GM12878 (cell line): ENCODE results near the gene MFSD6. TPM values are rescaled to one million over a fixed set of nuclear protein-coding genes. Genes with fewer than 3 reads are reported as not detected.

Source experiments
- ATAC-seq: fragments of 200-7000 bp; cut with Tn5 transposase; 3 replicates; pipeline ENCODE4 v1.9.1; 2020; ENCODE audit warnings: mild to moderate bottlenecking, moderate library complexity
- BruUV-seq: library from RNA; stranded (reverse); fragments of 400-500 nt; replicated peaks from 2 replicates; lab custom pipeline; 2021; lab: Mats Ljungman, UMichigan
- CTCF ChIA-PET: fragments of 300-600 bp; sonication (Branson Sonifier 250); formaldehyde crosslinking; extraction: SDS; loops from one replicate; lab custom pipeline; 2021; ENCODE audit warnings: inconsistent platforms; lab: Yijun Ruan, JAX
- POLR2A ChIA-PET: fragments of 350-600 bp; formaldehyde crosslinking; extraction: SDS; loops from one replicate; lab custom pipeline; 2021; ENCODE audit warnings: inconsistent platforms; lab: Charles Lee
- RAD21 ChIA-PET: fragments of 300-600 bp; sonication (Branson Sonifier 250); formaldehyde crosslinking; loops from one replicate; lab custom pipeline; 2023; ENCODE audit warnings: antibody characterized with exemption; ENCODE audit not compliant: unreplicated experiment; lab: Charles Lee
- SMC1A ChIA-PET: fragments of 300-600 bp; sonication (Branson Sonifier 250); formaldehyde crosslinking; loops from one replicate; lab custom pipeline; 2023; ENCODE audit not compliant: unreplicated experiment, uncharacterized antibody; lab: Charles Lee
- DNase-seq: peaks from one replicate; pipeline ENCODE4 v3.0.0-alpha.2; 2011; ENCODE audit warnings: low read depth, low spot score
- FAIRE-seq: peaks from 3 replicates; lab custom pipeline; 2011; peaks lifted over from hg19 to GRCh38; lab: Jason Lieb, UNC
- H2AFZ ChIP-seq: 2 replicates; pipeline ENCODE4 v1.6.0; 2011; ENCODE audit warnings: low read depth, low read length, control low read depth; ENCODE audit not compliant: control insufficient read depth
- H3K27ac ChIP-seq: 2 replicates; pipeline ENCODE4 v1.5.1; 2011; ENCODE audit warnings: control low read depth; ENCODE audit not compliant: control insufficient read depth, insufficient read depth
- H3K27me3 ChIP-seq, 2 experiments: replicated peaks in 1 of 2; 2 replicates each; pipeline versions ENCODE4 v1.6.0 to v1.6.1; 2011; ENCODE audit warnings: low read length in 1 of 2; ENCODE audit not compliant: control insufficient read depth in 2 of 2, insufficient read depth in 2 of 2
- H3K36me3 ChIP-seq, 2 experiments: 2 replicates each; pipeline ENCODE4 v1.5.1; 2011; ENCODE audit warnings: low read length in 1 of 2; ENCODE audit not compliant: control insufficient read depth in 2 of 2, insufficient read depth in 2 of 2
- H3K4me1 ChIP-seq: 2 replicates; pipeline ENCODE4 v1.6.1; 2011; ENCODE audit warnings: mild to moderate bottlenecking, low read length, moderate library complexity, mixed read lengths; ENCODE audit not compliant: control insufficient read depth, insufficient read depth
- H3K4me2 ChIP-seq: 2 replicates; pipeline ENCODE4 v1.6.0; 2011; ENCODE audit warnings: control low read depth; ENCODE audit not compliant: control insufficient read depth, insufficient read depth
- H3K4me3 ChIP-seq: fragments of 200-600 bp; sonication (generic); 2 replicates; pipeline ENCODE4 v1.5.1; 2016
- H3K79me2 ChIP-seq: 2 replicates; pipeline ENCODE4 v1.6.0; 2011; ENCODE audit warnings: low read length; ENCODE audit not compliant: control insufficient read depth, insufficient read depth
- H3K9ac ChIP-seq: 2 replicates; pipeline ENCODE4 v1.8.0; 2011; ENCODE audit warnings: low read length, control low read depth, mixed read lengths; ENCODE audit not compliant: control insufficient read depth, insufficient read depth
- H3K9me3 ChIP-seq: replicated peaks from 3 replicates; pipeline ENCODE4 v1.5.1; 2011; ENCODE audit warnings: mild to moderate bottlenecking, low read length; ENCODE audit not compliant: control insufficient read depth, insufficient read depth
- H4K20me1 ChIP-seq: 2 replicates; pipeline ENCODE4 v1.6.0; 2011; ENCODE audit not compliant: control insufficient read depth, insufficient read depth
- BCL3 ChIP-seq: IDR thresholded peaks from 2 replicates; pipeline ENCODE4 v1.6.1; 2011; ENCODE audit warnings: borderline replicate concordance, low read depth, mild to moderate bottlenecking, moderate library complexity, low read length; ENCODE audit not compliant: insufficient read depth, poor library complexity, severe bottlenecking
- BHLHE40 ChIP-seq, 2 experiments: fragments of 450-650 bp in 1 of 2; IDR thresholded peaks; 2 replicates each; pipeline ENCODE4 v1.6.1; 2011 to 2017; ENCODE audit warnings: low read depth in 2 of 2, borderline replicate concordance in 1 of 2, improper control_type of control experiment in 1 of 2, low read length in 1 of 2, mild to moderate bottlenecking in 1 of 2
- PBX3 ChIP-seq: IDR thresholded peaks from 2 replicates; pipeline ENCODE4 v1.6.1; 2011; ENCODE audit warnings: mild to moderate bottlenecking, low read depth, low read length, moderate library complexity; ENCODE audit not compliant: insufficient replicate concordance
- PKNOX1 ChIP-seq: fragments of 450-650 bp; IDR thresholded peaks from 2 replicates; pipeline ENCODE4 v1.6.1; 2016; ENCODE audit warnings: mild to moderate bottlenecking
- POLR2AphosphoS2 ChIP-seq: IDR thresholded peaks from 2 replicates; pipeline ENCODE4 v1.6.1; 2011; ENCODE audit warnings: low read depth, mild to moderate bottlenecking, low read length, improper control_type of control experiment, moderate library complexity
- RCOR1 ChIP-seq: conservative IDR thresholded peaks from 2 replicates; pipeline ENCODE4 v1.6.1; 2012; ENCODE audit warnings: low read depth, low read length, improper control_type of control experiment
- WGBS: methylation state at CpG from one replicate; pipeline ENCODE4 v1.1.6; 2016; ENCODE audit warnings: low lambda C conversion rate; ENCODE audit not compliant: insufficient replicate concordance, insufficient coverage; ENCODE audit errors: missing lambda C conversion rate; 5-methylcytosine and 5-hydroxymethylcytosine counted together
- in situ Hi-C: fragments of 300-500 bp; cut with MboI; formaldehyde crosslinking; loops from 9 replicates; pipeline ENCODE4 v1.14.3; 2018; ENCODE audit warnings: mixed read lengths
- intact Hi-C: fragments of 100-400 bp; cut with micrococcal nuclease; formaldehyde crosslinking; loops from one replicate; pipeline ENCODE4 v1.14.2; 2022; ENCODE audit not compliant: unreplicated experiment
- polyA plus RNA-seq, 11 experiments: library from polyadenylated mRNA; depleted of rRNA in 4 of 11; unstranded in 6 of 11; stranded (reverse) in 5 of 11; fragments of >200 nt; fragmentation: Nextera tagmentation in 4 of 11; fragmentation: Illumina TruSeq in 1 of 11; extraction: Ambion mirVana in 4 of 11; extraction: Trizol in 1 of 11; gene quantifications; 1 replicate in 1 of 11; 2 replicates in 10 of 11; pipeline versions ENCODE4 v1.2.1 to v1.2.3, GENCODE V29; 2011 to 2016; ENCODE audit warnings: inconsistent platforms in 2 of 11, missing spikeins in 2 of 11, low read depth in 1 of 11
- total RNA-seq, 4 experiments: library from RNA; depleted of rRNA in 3 of 4; stranded (reverse); fragments of >200 nt in 3 of 4; fragmentation: Illumina TruSeq in 1 of 4; extraction: Trizol in 1 of 4; gene quantifications; 2 replicates each; pipeline versions ENCODE4 v1.2.1 to v1.2.3, GENCODE V29; 2013 to 2021

MFSD6 gene
- total and polyA plus RNA-seq, 10 of the 15 experiments (the other 5 are each of a cell fraction or from before 2014, with no cell fraction given) = 6.7 to 42.6 (median 24.2) TPM

GRCh38 chr2:190365499-190366204, 42.5 kb upstream of the MFSD6 start:
- in situ Hi-C loops = no loop called here

More at GRCh38 chr2:190365499-190366204, 42.5 kb upstream of the MFSD6 start:
- ChIA-PET RAD21 (interaction anchor here (1.0 kb wide), 1 partner anchor 314 kb away, joined by 3 read pairs; no protein-coding TSS in a partner anchor), CTCF (interaction anchor here (1.0 to 2.4 kb wide), 3 partner anchors 21 to 315 kb away, joined by 3 to 9 read pairs (median 8); partner anchors contain the start of gene INPP1), SMC1A (interaction anchor here (1.1 to 2.6 kb wide), 3 partner anchors 10 to 21 kb away, joined by 3 to 15 read pairs (median 3); partner anchors contain the start of gene INPP1), POLR2A (no interaction called here)
- DNase-seq (no peak), ATAC-seq (no peak), FAIRE-seq (no peak)
- Histone ChIP-seq H3K27me3 (no peaks in the 10 kb centered on the region), H3K4me3 (no peak overlapping the region), H3K4me1 (no peaks in the 10 kb centered on the region), H3K79me2 (peaks cover 2% of the 10 kb centered on the region), H3K4me2 (no peak overlapping the region), H3K9ac (no peak overlapping the region), H3K36me3 (no peaks in the 10 kb centered on the region), H4K20me1 (no peaks in the 10 kb centered on the region), H2AFZ (no peak overlapping the region), H3K27ac (no peak overlapping the region), H3K9me3 (no peaks in the 10 kb centered on the region)
- TF ChIP-seq PBX3 (peak; percentile 34), PKNOX1 (no peak), BHLHE40 (IDR thresholded peaks at IDR 0.05; ENCODE audit: borderline replicate concordance in 1 of 2, low read depth in 2 of 2, low read length in 1 of 2) (no peak), POLR2AphosphoS2 (no peak), RCOR1 (no peak), BCL3 (peak; percentile 91)
- BruUV-seq = no TSS peak
- 91% methylated on average over 19 of the region's 19 CpGs for WGBS
- intact Hi-C loops = no loop called here
